Transverse colon (tissue), 4 donors: ENCODE data around the gene EIF4G2. TPM values are rescaled to one million over a fixed set of nuclear protein-coding genes. Genes with fewer than 3 reads are reported as not detected.
A peak's percentile ranks its signal among the peaks of the same experiment; 100 is the strongest.

Source experiments
- DNase-seq: peaks from one replicate; pipeline ENCODE4 v3.0.0-alpha.2; 2019
- H3K27ac ChIP-seq, 4 donors: fragments of 200-600 bp; sonication (generic); 2 replicates each; pipeline ENCODE4 v1.5.1; 2016 to 2018; ENCODE audit warnings: inconsistent platforms in 4 of 4
- H3K27me3 ChIP-seq: fragments of 200-600 bp; sonication (generic); 2 replicates; pipeline ENCODE4 v1.5.1; 2017; ENCODE audit warnings: inconsistent platforms
- H3K36me3 ChIP-seq, 4 donors: fragments of 200-600 bp; sonication (generic); 2 replicates each; pipeline ENCODE4 v1.5.1; 2017 to 2019; ENCODE audit warnings: inconsistent platforms in 4 of 4
- H3K4me1 ChIP-seq, 4 donors: fragments of 200-600 bp; sonication (generic); 2 replicates each; pipeline ENCODE4 v1.5.1; 2017 to 2020; ENCODE audit warnings: inconsistent platforms in 4 of 4
- H3K4me3 ChIP-seq, 4 donors: fragments of 200-600 bp; sonication (generic); 1 replicate in 1 of 4; 2 replicates in 3 of 4; pipeline versions ENCODE4 v1.5.1 to v1.6.1; 2017 to 2019; ENCODE audit warnings: inconsistent platforms in 4 of 4
- H3K9me3 ChIP-seq, 2 donors: fragments of 200-600 bp; sonication (generic); 2 replicates each; pipeline ENCODE4 v1.5.1; 2017 to 2019; ENCODE audit warnings: inconsistent platforms in 2 of 2
- CTCF ChIP-seq, 5 experiments: fragments of 200-600 bp in 3 of 5; fragments of 450-650 bp in 2 of 5; sonication (generic) in 3 of 5; IDR thresholded peaks; 1 replicate in 2 of 5; 2 replicates in 3 of 5; pipeline ENCODE4 v1.5.1; 2016 to 2017; ENCODE audit warnings: antibody characterized with exemption in 5 of 5, inconsistent platforms in 3 of 5, mild to moderate bottlenecking in 2 of 5, moderate library complexity in 1 of 5
- EP300 ChIP-seq: sonication (generic); formaldehyde crosslinking; IDR thresholded peaks from one replicate; pipeline ENCODE4 v1.6.1; 2017; ENCODE audit warnings: antibody characterized with exemption, low read depth
- POLR2A ChIP-seq: fragments of 450-650 bp; IDR thresholded peaks from one replicate; pipeline ENCODE4 v1.6.1; 2016; ENCODE audit warnings: antibody characterized with exemption, mild to moderate bottlenecking, moderate library complexity
- POLR2AphosphoS5 ChIP-seq, 3 donors: sonication (generic); formaldehyde crosslinking; IDR thresholded peaks; one replicate each; pipeline ENCODE4 v1.6.1; 2016; ENCODE audit warnings: antibody characterized with exemption in 3 of 3
- WGBS, 2 donors: methylation state at CpG; one replicate each; pipeline ENCODE4 v1.1.5; 2018; ENCODE audit warnings: low coverage in 1 of 2; 5-methylcytosine and 5-hydroxymethylcytosine counted together
- in situ Hi-C, 4 donors: fragments of 200-750 bp; cut with MboI; loops; one replicate each; pipeline versions ENCODE4 v1.15.0 to v1.15.1; 2017; ENCODE audit warnings: low sequenced_read_pairs in 3 of 4, low pct_ligation_motif_present in 1 of 4, low pct_unique_long_range_greater_than_20kb in 1 of 4
- intact Hi-C: fragments of 100-400 bp; cut with DNase I; formaldehyde crosslinking; loops from one replicate; pipeline ENCODE4 v1.15.1; 2023; ENCODE audit warnings: low total_unique reads
- total RNA-seq, 4 donors: library from RNA; depleted of rRNA; stranded (reverse); fragments of >200 nt; gene quantifications; one replicate each; pipeline ENCODE4 v1.1.0, GENCODE V29; 2016

Gene EIF4G2
- total RNA-seq, 4 donors from 2014 or later: 357 to 482 (median 444) TPM

GRCh38 chr11:10845589-10845988, 36.9 kb upstream of the EIF4G2 start:
- no peak for TF ChIP-seq EP300
- no peak for TF ChIP-seq CTCF (IDR thresholded peaks at IDR 0.05)
- TF ChIP-seq POLR2AphosphoS5 (IDR thresholded peaks at IDR 0.05): no peak
- no peak for TF ChIP-seq POLR2A
- peaks cover 9 to 33% (median 17%) of the 10 kb centered on the region in 4 donors for H3K4me1 ChIP-seq
- H3K4me3 ChIP-seq: no peak overlapping the region
- no peaks in the 10 kb centered on the region for H3K36me3 ChIP-seq
- WGBS, 2 donors: 75 to 77% methylated on average over 2 of the region's 2 CpGs
- no peaks in the 10 kb centered on the region for H3K27me3 ChIP-seq
- no peaks in the 10 kb centered on the region for H3K9me3 ChIP-seq
- intact Hi-C loops: no loop called here
- no peak for DNase-seq
- H3K27ac ChIP-seq: no peak overlapping the region
- in situ Hi-C loops: no loop called here

GRCh38 chr11:10844796-10845195, 36.1 kb upstream of the EIF4G2 start:
- Histone ChIP-seq H3K27ac (peak overlapping the region in 2 of 4 donors; percentile 1 to 13), H3K4me3 (no peak overlapping the region), H3K27me3 (no peaks in the 10 kb centered on the region), H3K9me3 (no peaks in the 10 kb centered on the region), H3K4me1 (peaks cover 9 to 33% (median 17%) of the 10 kb centered on the region in 4 donors), H3K36me3 (no peaks in the 10 kb centered on the region)
- no peak for DNase-seq
- TF ChIP-seq POLR2AphosphoS5 (IDR thresholded peaks at IDR 0.05): no peak
- no peak for TF ChIP-seq EP300
- no peak for TF ChIP-seq CTCF (IDR thresholded peaks at IDR 0.05)
- no peak for TF ChIP-seq POLR2A
- in situ Hi-C loops (no loop called here), intact Hi-C loops (no loop called here)

- H3K9me3 ChIP-seq: no peaks in the 10 kb centered on the region
- DNase-seq: no peak
- H3K36me3 ChIP-seq: no peaks in the 10 kb centered on the region
- intact Hi-C loops: no loop called here
- no peaks in the 10 kb centered on the region for H3K27me3 ChIP-seq
- in situ Hi-C loops: no loop called here
- TF ChIP-seq EP300 (no peak), CTCF (IDR thresholded peaks at IDR 0.05) (no peak)
- H3K4me3 ChIP-seq: no peak overlapping the region
- H3K4me1 ChIP-seq: peaks cover 9 to 33% (median 17%) of the 10 kb centered on the region in 4 donors
- H3K27ac ChIP-seq: peak overlapping the region in 1 of 4 donors; percentile 23
These were observed 35.6 kb upstream of the EIF4G2 start for GRCh38 chr11:10844356-10844755.

- peaks cover 0 to 13% (median 8%) of the 10 kb centered on the region in 4 donors for H3K4me1 ChIP-seq
- DNase-seq: no peak
- H3K9me3 ChIP-seq: no peaks in the 10 kb centered on the region
- H3K36me3 ChIP-seq: no peaks in the 10 kb centered on the region
- intact Hi-C loops (no loop called here), in situ Hi-C loops (no loop called here)
- TF ChIP-seq CTCF (IDR thresholded peaks at IDR 0.05): no peak
- TF ChIP-seq EP300: no peak
- TF ChIP-seq POLR2A: no peak
- no peak for TF ChIP-seq POLR2AphosphoS5 (IDR thresholded peaks at IDR 0.05)
- 72 to 80% methylated on average over 3 of the region's 3 CpGs for WGBS, 2 donors
- H3K4me3 ChIP-seq: no peak overlapping the region
- no peaks in the 10 kb centered on the region for H3K27me3 ChIP-seq
- no peak overlapping the region for H3K27ac ChIP-seq
These were observed 30.2 kb upstream of the EIF4G2 start for GRCh38 chr11:10838881-10839280.
